Heart right ventricle (tissue), 16 donors: ENCODE measurements around the gene RBFOX1. TPM values are rescaled to one million over a fixed set of nuclear protein-coding genes. Genes with fewer than 3 reads are reported as not detected.

Experiments
- ATAC-seq, 8 donors: fragments of 200-7000 bp; cut with Tn5 transposase; one replicate each; pipeline ENCODE4 v1.9.1; 2020; ENCODE audit warnings: mild to moderate bottlenecking in 8 of 8, moderate library complexity in 8 of 8, moderate number of reproducible peaks in 1 of 8
- DNase-seq, 2 donors: peaks; one replicate each; pipeline ENCODE4 v3.0.0-alpha.2; 2020
- H3K27ac ChIP-seq, 10 donors: fragments of 200-600 bp; sonication (generic) in 2 of 10; one replicate each; pipeline versions ENCODE4 v1.5.0 to v1.8.0; 2020 to 2022; ENCODE audit warnings: mild to moderate bottlenecking in 3 of 10
- H3K27me3 ChIP-seq, 7 donors: fragments of 200-600 bp; one replicate each; pipeline ENCODE4 v1.8.0; 2021 to 2022; ENCODE audit warnings: mild to moderate bottlenecking in 2 of 7
- H3K36me3 ChIP-seq, 9 donors: fragments of 200-600 bp; sonication (generic) in 1 of 9; one replicate each; pipeline versions ENCODE4 v1.5.0 to v1.8.0; 2020 to 2022; ENCODE audit warnings: mild to moderate bottlenecking in 2 of 9
- H3K4me1 ChIP-seq, 9 donors: fragments of 200-600 bp; sonication (generic) in 1 of 9; one replicate each; pipeline versions ENCODE4 v1.5.0 to v1.8.0; 2020 to 2022; ENCODE audit warnings: mild to moderate bottlenecking in 4 of 9
- H3K4me3 ChIP-seq, 10 donors: fragments of 200-600 bp; sonication (generic) in 2 of 10; one replicate each; pipeline versions ENCODE4 v1.5.0 to v1.8.0; 2020 to 2022; ENCODE audit warnings: mild to moderate bottlenecking in 7 of 10, moderate library complexity in 2 of 10
- H3K9me3 ChIP-seq, 11 donors: fragments of 200-600 bp in 10 of 11; sonication (generic) in 2 of 11; one replicate each; pipeline versions ENCODE4 v1.5.0 to v1.8.0; 2013 to 2022; ENCODE audit warnings: mild to moderate bottlenecking in 2 of 11, control low read depth in 1 of 11, moderate library complexity in 1 of 11
- CTCF ChIP-seq, 9 donors: fragments of 200-600 bp; sonication (generic) in 2 of 9; IDR thresholded peaks; one replicate each; pipeline versions ENCODE4 v1.5.0 to v1.8.0; 2021 to 2022; ENCODE audit warnings: antibody characterized with exemption in 9 of 9, mild to moderate bottlenecking in 5 of 9, moderate library complexity in 1 of 9
- WGBS, 2 donors: extraction: QIAGEN DNeasy Blood & Tissue Kit; methylation state at CpG; one replicate each; pipeline ENCODE4 v1.1.7; 2013; ENCODE audit warnings: inconsistent platforms in 1 of 2; 5-methylcytosine and 5-hydroxymethylcytosine counted together
- intact Hi-C, 10 donors: fragments of 100-400 bp; cut with DNase I; formaldehyde crosslinking; loops; one replicate each; pipeline versions ENCODE4 v1.11.1 to v1.14.2; 2022
- polyA plus RNA-seq, 2 donors: library from polyadenylated mRNA; stranded (reverse); fragments of 200-250 nt; gene quantifications; one replicate each; pipeline ENCODE4 v1.2.3, GENCODE V29; 2013
- total RNA-seq, 10 donors: library from RNA; stranded (reverse); fragmentation: NEBNext Ultra II Directional in 3 of 10; extraction: Animal tissue kit (Norgen Biotek cat#: 25700) in 3 of 10; gene quantifications; one replicate each; pipeline versions ENCODE4 v1.2.1 to v1.2.4, GENCODE V29; 2021 to 2023
- donor health status: Arrhythmogenic right ventricular cardiomyopathy.
- donor health status: ischemic (EF 13 %, LVEDD 7.1; RV severe dilation, severe dysfunction).
- donor health status: healthy with polysubstance abuse.
- donor health status: DM: no; HTN: yes; CAD: no.
- donor health status: DM: no; HTN: no; CAD: no.
- donor health status: ischemic (EF 25% LVEDD 6.9; RV normal size, moderate dysfunction).
- donor health status: ischemic (EF 25% LVEDD 5.7; RV mildly dilated, moderate dysfunction).
- donor health status: healthy.
- donor health status: DM: yes; HTN: yes; CAD: no.
- donor health status: Ischemic cardiomyopathy.
- donor health status: ischemic (EF 35%, LVEDD 5.7; RV mildly dilated, moderate dysfunction).
- donor health status: nonischemic (EF 11% LVEDD 7.7; RV severe dilation, severe dysfunction).
- donor health status: DM: yes; HTN: yes; CAD: no.
- donor health status: PGD.
- donor health status: ischemic (EF 29% LVEDD 5.4; RV normal size, mild dysfunction).
- donor health status: nonischemic (EF 23%, LVEDD 6.1; RV moderate dilation, normal function).

RBFOX1 gene
- total and polyA plus RNA-seq, 12 donors: 11.1 to 82.9 (median 53.4) TPM

GRCh38 chr16:7423434-7424044, 90.9 kb downstream of the RBFOX1 start:
- ATAC-seq (no peak), DNase-seq (no peak)
- Histone ChIP-seq H3K27ac (no peak overlapping the region), H3K4me1 (peaks cover 0 to 26% (median 3%) of the 10 kb centered on the region in 9 donors), H3K36me3 (no peaks in the 10 kb centered on the region), H3K4me3 (no peak overlapping the region), H3K9me3 (peaks cover 0 to 4% (median 0%) of the 10 kb centered on the region in 11 donors), H3K27me3 (no peaks in the 10 kb centered on the region)
- intact Hi-C loops: no loop called here
- WGBS, 2 donors: 43 to 54% methylated on average over 4 of the region's 4 CpGs
- TF ChIP-seq CTCF (IDR thresholded peaks at IDR 0.05): no peak

GRCh38 chr16:7426161-7426560, 93.5 kb downstream of the RBFOX1 start:
- DNase-seq (no peak), ATAC-seq (no peak)
- Histone ChIP-seq H3K27ac (no peak overlapping the region), H3K9me3 (peaks cover 0 to 4% (median 0%) of the 10 kb centered on the region in 11 donors), H3K36me3 (no peaks in the 10 kb centered on the region), H3K4me3 (no peak overlapping the region), H3K4me1 (peaks cover 0 to 17% (median 0%) of the 10 kb centered on the region in 9 donors), H3K27me3 (no peaks in the 10 kb centered on the region)
- TF ChIP-seq CTCF (IDR thresholded peaks at IDR 0.05): no peak
- 71 to 73% methylated on average over 5 of the region's 5 CpGs for WGBS, 2 donors
- intact Hi-C loops: no loop called here

GRCh38 chr16:7431723-7432122, 99.1 kb downstream of the RBFOX1 start:
- H3K36me3 ChIP-seq: no peaks in the 10 kb centered on the region
- TF ChIP-seq CTCF (IDR thresholded peaks at IDR 0.05): no peak
- H3K9me3 ChIP-seq: peaks cover 0 to 1% (median 0%) of the 10 kb centered on the region in 11 donors
- no peaks in the 10 kb centered on the region for H3K4me1 ChIP-seq
- 69 to 85% methylated on average over 2 of the region's 2 CpGs for WGBS, 2 donors
- no peak overlapping the region for H3K4me3 ChIP-seq
- DNase-seq: no peak
- H3K27me3 ChIP-seq: no peaks in the 10 kb centered on the region
- intact Hi-C loops: no loop called here
- ATAC-seq: no peak
- no peak overlapping the region for H3K27ac ChIP-seq

GRCh38 chr16:7436306-7436705, 103.7 kb downstream of the RBFOX1 start:
- ATAC-seq (no peak), DNase-seq (no peak)
- Histone ChIP-seq H3K27ac (no peak overlapping the region), H3K4me3 (no peak overlapping the region), H3K36me3 (no peaks in the 10 kb centered on the region), H3K27me3 (no peaks in the 10 kb centered on the region), H3K9me3 (no peaks in the 10 kb centered on the region), H3K4me1 (no peaks in the 10 kb centered on the region)
- intact Hi-C loops: no loop called here
- no peak for TF ChIP-seq CTCF (IDR thresholded peaks at IDR 0.05)
- WGBS, 2 donors: 68 to 82% methylated on average over 5 of the region's 5 CpGs
